Body of pancreas (tissue), 4 donors: ENCODE measurements around the gene PRODH2. TPM values are rescaled to one million over a fixed set of nuclear protein-coding genes. Genes with fewer than 3 reads are reported as not detected.

Experiments
- ATAC-seq: fragments of 150-250 bp; one replicate; pipeline ENCODE4 v1.9.1; 2016
- DNase-seq, 4 donors: peaks; one replicate each; pipeline ENCODE4 v3.0.0-alpha.2; 2019
- H3K27ac ChIP-seq, 4 donors: fragments of 200-600 bp; sonication (generic); 1 replicate in 3 of 4; 2 replicates in 1 of 4; pipeline versions ENCODE4 v1.5.1 to v1.6.1; 2016 to 2019; ENCODE audit warnings: mild to moderate bottlenecking in 1 of 4, mixed read lengths in 1 of 4, moderate library complexity in 1 of 4
- H3K27me3 ChIP-seq, 2 donors: fragments of 200-600 bp; sonication (generic); one replicate each; pipeline ENCODE4 v1.6.0; 2016; ENCODE audit warnings: mild to moderate bottlenecking in 1 of 2
- H3K36me3 ChIP-seq, 2 donors: fragments of 200-600 bp; sonication (generic); replicated peaks in 1 of 2; 2 replicates each; pipeline ENCODE4 v1.5.1; 2016; ENCODE audit warnings: low read depth in 2 of 2; ENCODE audit not compliant: insufficient read depth in 1 of 2
- H3K4me1 ChIP-seq: fragments of 200-600 bp; sonication (generic); one replicate; pipeline ENCODE4 v1.6.0; 2016
- H3K4me3 ChIP-seq, 2 donors: fragments of 200-600 bp; sonication (generic); 1 replicate in 1 of 2; 2 replicates in 1 of 2; pipeline ENCODE4 v1.5.1; 2016 to 2019
- H3K9me3 ChIP-seq, 3 donors: fragments of 200-600 bp; sonication (generic); 1 replicate in 2 of 3; 2 replicates in 1 of 3; pipeline ENCODE4 v1.5.1; 2016
- POLR2A ChIP-seq, 3 donors: fragments of 450-650 bp; IDR thresholded peaks; one replicate each; pipeline ENCODE4 v1.6.1; 2016; ENCODE audit warnings: antibody characterized with exemption in 3 of 3, mild to moderate bottlenecking in 2 of 3
- WGBS, 2 donors: methylation state at CpG; one replicate each; pipeline ENCODE4 v1.1.5; 2017; 5-methylcytosine and 5-hydroxymethylcytosine counted together
- intact Hi-C: fragments of 100-400 bp; cut with DNase I; formaldehyde crosslinking; loops from one replicate; pipeline ENCODE4 v1.15.1; 2023
- total RNA-seq, 2 donors: library from RNA; depleted of rRNA; stranded (reverse); fragments of >200 nt; gene quantifications; one replicate each; pipeline ENCODE4 v1.1.0, GENCODE V29; 2016
- TF ChIP-seq, protein P1 (sequence below), 7 experiments: fragments of 450-650 bp in 4 of 7; fragments of 200-600 bp in 3 of 7; sonication (generic) in 3 of 7; IDR thresholded peaks; one replicate each; pipeline ENCODE4 v1.5.1; 2016 to 2019; ENCODE audit warnings: antibody characterized with exemption in 7 of 7

Gene PRODH2
- total RNA-seq, 2 donors from 2014 or later = 0.99 to 3.9 TPM

DNA sequence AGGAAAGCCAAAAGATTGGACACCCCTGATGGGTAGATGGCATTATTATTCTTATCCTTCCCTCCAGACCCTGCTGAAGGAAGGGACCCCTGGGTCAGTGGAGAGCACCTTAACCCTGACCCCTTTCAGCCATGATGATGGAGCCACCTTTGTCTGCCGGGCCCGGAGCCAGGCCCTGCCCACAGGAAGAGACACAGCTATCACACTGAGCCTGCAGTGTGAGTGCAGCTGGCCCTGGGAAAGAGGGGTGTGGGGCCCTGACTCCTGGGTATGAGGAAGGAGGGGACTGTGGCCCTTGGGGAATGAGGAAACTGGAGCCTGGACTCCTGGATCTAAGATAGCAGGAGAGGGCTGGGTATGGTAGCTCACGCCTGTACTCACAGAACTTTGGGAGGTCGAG lies 46.8 kb upstream of the PRODH2 start:
- Histone ChIP-seq H3K4me3 (no peak overlapping the region), H3K9me3 (no peaks in the 10 kb centered on the region), H3K36me3 (peaks cover 0 to 2% of the 10 kb centered on the region in 2 donors), H3K27ac (peak overlapping the region in 2 of 4 donors; percentile 4 to 89), H3K4me1 (peaks cover 61% of the 10 kb centered on the region), H3K27me3 (no peaks in the 10 kb centered on the region)
- WGBS, 2 donors = 42 to 45% methylated on average over 3 to 4 of the region's 4 CpGs
- intact Hi-C loops = no loop called here
- DNase-seq (peak in 2 of 4 donors; percentile 53 to 57), ATAC-seq (no peak)
- no peak for TF ChIP-seq POLR2A (IDR thresholded peaks at IDR 0.05)
- TF ChIP-seq, protein P1, sequence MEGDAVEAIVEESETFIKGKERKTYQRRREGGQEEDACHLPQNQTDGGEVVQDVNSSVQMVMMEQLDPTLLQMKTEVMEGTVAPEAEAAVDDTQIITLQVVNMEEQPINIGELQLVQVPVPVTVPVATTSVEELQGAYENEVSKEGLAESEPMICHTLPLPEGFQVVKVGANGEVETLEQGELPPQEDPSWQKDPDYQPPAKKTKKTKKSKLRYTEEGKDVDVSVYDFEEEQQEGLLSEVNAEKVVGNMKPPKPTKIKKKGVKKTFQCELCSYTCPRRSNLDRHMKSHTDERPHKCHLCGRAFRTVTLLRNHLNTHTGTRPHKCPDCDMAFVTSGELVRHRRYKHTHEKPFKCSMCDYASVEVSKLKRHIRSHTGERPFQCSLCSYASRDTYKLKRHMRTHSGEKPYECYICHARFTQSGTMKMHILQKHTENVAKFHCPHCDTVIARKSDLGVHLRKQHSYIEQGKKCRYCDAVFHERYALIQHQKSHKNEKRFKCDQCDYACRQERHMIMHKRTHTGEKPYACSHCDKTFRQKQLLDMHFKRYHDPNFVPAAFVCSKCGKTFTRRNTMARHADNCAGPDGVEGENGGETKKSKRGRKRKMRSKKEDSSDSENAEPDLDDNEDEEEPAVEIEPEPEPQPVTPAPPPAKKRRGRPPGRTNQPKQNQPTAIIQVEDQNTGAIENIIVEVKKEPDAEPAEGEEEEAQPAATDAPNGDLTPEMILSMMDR (IDR thresholded peaks at IDR 0.05) = no peak

DNA sequence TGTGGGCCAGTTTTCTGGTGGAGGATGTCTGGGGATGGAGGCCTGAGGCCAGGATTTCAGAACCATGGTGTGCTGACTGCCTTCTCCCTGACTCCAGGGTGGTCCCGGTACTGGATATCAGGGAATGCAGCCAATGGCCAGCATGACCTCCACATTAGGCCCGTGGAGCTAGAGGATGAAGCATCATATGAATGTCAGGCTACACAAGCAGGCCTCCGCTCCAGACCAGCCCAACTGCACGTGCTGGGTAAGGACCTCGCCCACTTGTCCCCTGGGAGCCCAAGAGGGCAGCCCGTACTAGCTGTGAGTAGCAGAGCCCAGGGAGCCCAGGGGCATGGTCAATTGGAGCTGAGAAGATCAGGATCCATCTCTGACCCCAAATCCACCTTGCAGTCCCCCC lies 45.7 kb upstream of the PRODH2 start:
- intact Hi-C loops = no loop called here
- Histone ChIP-seq H3K9me3 (no peaks in the 10 kb centered on the region), H3K4me1 (peaks cover 72% of the 10 kb centered on the region), H3K27me3 (no peaks in the 10 kb centered on the region), H3K4me3 (no peak overlapping the region), H3K36me3 (no peaks in the 10 kb centered on the region), H3K27ac (peak overlapping the region in 2 of 4 donors; percentile 46 to 89)
- no peak for TF ChIP-seq POLR2A (IDR thresholded peaks at IDR 0.05)
- TF ChIP-seq, protein P1 (IDR thresholded peaks at IDR 0.05) = no peak
- WGBS, 2 donors = 70% methylated on average over 6 of the region's 6 CpGs; no CpG with 5 or more reads in 1 of the 2 donors
- no peak for ATAC-seq
- DNase-seq = no peak

DNA sequence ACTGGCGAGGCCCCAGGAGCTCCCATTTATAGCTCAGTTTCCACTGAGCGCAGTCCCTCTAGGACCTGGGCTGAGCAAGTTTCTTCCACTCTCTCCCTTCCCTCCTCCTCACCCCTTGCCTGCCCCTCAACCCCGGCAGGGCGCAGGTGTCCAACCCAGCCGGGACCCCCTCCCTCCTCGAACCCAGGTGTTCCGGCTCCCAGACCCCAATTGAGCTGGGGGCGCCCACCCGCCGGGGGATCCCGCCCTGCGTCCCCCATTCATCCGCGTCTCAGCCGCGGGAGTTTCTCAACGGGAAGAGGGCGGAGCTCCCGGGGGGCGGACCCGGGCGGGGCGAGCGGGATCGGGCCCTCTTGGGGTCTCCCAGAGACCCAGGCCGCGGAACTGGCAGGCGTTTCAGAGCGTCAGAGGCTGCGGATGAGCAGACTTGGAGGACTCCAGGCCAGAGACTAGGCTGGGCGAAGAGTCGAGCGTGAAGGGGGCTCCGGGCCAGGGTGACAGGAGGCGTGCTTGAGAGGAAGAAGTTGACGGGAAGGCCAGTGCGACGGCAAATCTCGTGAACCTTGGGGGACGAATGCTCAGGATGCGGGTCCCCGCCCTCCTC lies 44.0 kb upstream of the PRODH2 start, which contains the start of gene KIRREL2:
KIRREL2 (plus strand) TSS at position 366 of the 604 bp plus-strand sequence; CDS start at position 575, 209 bp downstream.
- DNase-seq (peak; percentile 49 to 66 (median 54)), ATAC-seq (peak; percentile 50)
- Histone ChIP-seq H3K4me1 (peaks cover 73% of the 10 kb centered on the region), H3K9me3 (no peaks in the 10 kb centered on the region), H3K4me3 (peak within 1 kb of the TSS; percentile 41 to 74), H3K27ac (peak within 1 kb of the TSS; percentile 84 to 93 (median 90)), H3K27me3 (no peaks in the 10 kb centered on the region), H3K36me3 (no peaks in the 10 kb centered on the region)
- intact Hi-C loops = no loop called here
- TF ChIP-seq, protein P1 (IDR thresholded peaks at IDR 0.05) = no peak
- TF ChIP-seq POLR2A (IDR thresholded peaks at IDR 0.05) = peak in 2 of 3 donors; percentile 25 to 45
- whole genome bisulfite sequencing, 2 donors = 1 to 3% methylated on average over 10 to 36 of the region's 42 CpGs

DNA sequence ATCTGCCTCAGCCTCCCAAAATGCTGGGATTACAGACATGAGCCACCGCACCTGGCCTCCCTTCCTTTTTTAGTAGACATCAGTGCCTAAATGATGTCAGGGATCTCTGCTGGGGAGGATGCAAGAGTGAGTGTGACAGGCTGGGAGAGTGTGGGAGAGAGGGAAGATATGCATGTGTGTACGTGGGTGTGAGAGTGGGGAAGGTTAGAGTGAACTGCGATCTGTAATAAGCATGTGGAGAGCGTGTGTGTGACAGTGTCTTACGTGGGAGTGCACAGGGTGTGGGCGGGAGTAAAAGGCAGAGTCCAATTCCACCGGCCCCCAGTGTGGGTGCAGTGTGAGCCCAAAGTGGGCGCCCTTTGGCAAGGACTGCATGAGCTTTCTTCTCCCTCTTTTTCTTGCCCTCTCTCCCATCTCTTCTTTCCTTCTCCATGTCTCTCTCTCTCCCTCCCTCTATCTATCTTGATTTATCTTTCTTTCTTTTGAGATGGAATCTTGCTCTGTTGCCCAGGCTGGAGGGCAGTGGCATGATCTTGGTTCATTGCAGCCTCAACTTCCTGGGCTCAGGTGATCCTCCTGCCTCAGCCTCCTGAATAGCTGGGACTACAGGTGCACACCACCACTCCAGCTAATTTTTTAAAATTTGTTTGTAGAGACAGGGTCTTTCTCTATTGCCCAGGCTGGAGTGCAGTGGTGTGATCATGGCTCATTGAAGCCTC lies 40.6 kb upstream of the PRODH2 start:
- Histone ChIP-seq H3K4me1 (peaks cover 64% of the 10 kb centered on the region), H3K27me3 (no peaks in the 10 kb centered on the region), H3K9me3 (no peaks in the 10 kb centered on the region), H3K36me3 (no peaks in the 10 kb centered on the region), H3K4me3 (no peak overlapping the region), H3K27ac (peak overlapping the region in 2 of 4 donors; percentile 68 to 89)
- ATAC-seq (no peak), DNase-seq (no peak)
- TF ChIP-seq POLR2A (IDR thresholded peaks at IDR 0.05) = no peak
- TF ChIP-seq, protein P1 (IDR thresholded peaks at IDR 0.05) = no peak
- intact Hi-C loops = no loop called here
- 33 to 37% methylated on average over 8 of the region's 8 CpGs for WGBS, 2 donors
